H1 (cell line): ENCODE results near the gene NENF. TPM values are rescaled to one million over a fixed set of nuclear protein-coding genes. Genes with fewer than 3 reads are reported as not detected.

Experiments used
- CBX5 ChIP-seq: fragments of 300-800, 300-1000 bp; sonication (generic); IDR thresholded peaks from 2 replicates; pipeline ENCODE4 v1.7.1; 2016; ENCODE audit warnings: antibody characterized with exemption, low read length, low read depth
- CHD7 ChIP-seq: fragments of 300-600 bp; sonication (generic); IDR thresholded peaks from 2 replicates; pipeline ENCODE4 v1.7.1; 2012; ENCODE audit warnings: low read length, moderate library complexity, mild to moderate bottlenecking, inconsistent platforms; ENCODE audit not compliant: insufficient replicate concordance
- EZH2 ChIP-seq: fragments of 200-600 bp; sonication (generic); IDR thresholded peaks from 2 replicates; pipeline ENCODE4 v1.7.1; 2012; ENCODE audit warnings: low read depth, mild to moderate bottlenecking, moderate library complexity, low read length, inconsistent platforms; ENCODE audit not compliant: severe bottlenecking
- GABPA ChIP-seq: IDR thresholded peaks from 2 replicates; pipeline ENCODE4 v1.6.1; 2011; ENCODE audit warnings: mild to moderate bottlenecking, low read length, moderate library complexity, borderline replicate concordance; ENCODE audit not compliant: insufficient read depth
- HDAC2 ChIP-seq, 2 experiments: fragments of 300-600 bp in 1 of 2; sonication (generic) in 1 of 2; IDR thresholded peaks; 2 replicates each; pipeline ENCODE4 v1.6.1; 2011 to 2012; ENCODE audit warnings: low read depth in 2 of 2, low read length in 2 of 2, mild to moderate bottlenecking in 2 of 2, moderate library complexity in 2 of 2, borderline replicate concordance in 1 of 2, inconsistent platforms in 1 of 2
- SRF ChIP-seq: IDR thresholded peaks from 2 replicates; pipeline ENCODE4 v1.6.1; 2011; ENCODE audit warnings: mild to moderate bottlenecking, low read depth, low read length, moderate library complexity
- TEAD4 ChIP-seq: IDR thresholded peaks from 2 replicates; pipeline ENCODE4 v1.6.1; 2012; ENCODE audit warnings: low read depth, low read length, inconsistent platforms, mixed read lengths
- YY1 ChIP-seq: IDR thresholded peaks from 2 replicates; pipeline ENCODE4 v1.6.1; 2011; ENCODE audit warnings: low read depth, mild to moderate bottlenecking, low read length
- polyA plus RNA-seq, 7 experiments: library from polyadenylated mRNA; depleted of rRNA in 3 of 7; stranded (reverse) in 5 of 7; unstranded in 2 of 7; fragments of >200 nt in 5 of 7; fragments of 200-250 nt in 2 of 7; gene quantifications; 1 replicate in 5 of 7; 2 replicates in 1 of 7; 4 replicates in 1 of 7; pipeline versions ENCODE4 v1.2.1 to v1.2.3, GENCODE V29; 2011 to 2013; ENCODE audit warnings: missing spikeins in 2 of 7, mixed read lengths in 2 of 7
- total RNA-seq: library from RNA; stranded (reverse); fragmentation: NEBNext Ultra II Directional; extraction: Animal tissue kit (Norgen Biotek cat#: 25700); gene quantifications from 2 replicates; pipeline ENCODE4 v1.2.1, GENCODE V29; 2021

Gene NENF
- total and polyA plus RNA-seq, 2 of the 8 experiments (the other 6 are each of a cell fraction or from before 2014, with no cell fraction given): 27.0 to 28.0 TPM

GRCh38 chr1:212428496-212428895 lies 4.2 kb upstream of the NENF start (continued):
- TF ChIP-seq CHD7: no peak
- TF ChIP-seq GABPA: no peak
- no peak for TF ChIP-seq SRF
- no peak for TF ChIP-seq HDAC2 (IDR thresholded peaks at IDR 0.05; ENCODE audit: borderline replicate concordance in 1 of 2, low read depth in 2 of 2, low read length in 2 of 2)
- no peak for TF ChIP-seq TEAD4
- TF ChIP-seq YY1: no peak
- no peak for TF ChIP-seq CBX5
- TF ChIP-seq EZH2: no peak
